ENCODE data around the gene ADGRL1.
"Not testable (repeated sequence)": the region's sequence is repeated elsewhere in the genome, so short reads cannot be mapped to it uniquely, and the experiment has no call there.

The ADGRL1 gene

GRCh38 chr19:14217886-14218285 is 11.9 kb upstream of the ADGRL1 start:
- not testable (repeated sequence) for DNase-seq

DNA sequence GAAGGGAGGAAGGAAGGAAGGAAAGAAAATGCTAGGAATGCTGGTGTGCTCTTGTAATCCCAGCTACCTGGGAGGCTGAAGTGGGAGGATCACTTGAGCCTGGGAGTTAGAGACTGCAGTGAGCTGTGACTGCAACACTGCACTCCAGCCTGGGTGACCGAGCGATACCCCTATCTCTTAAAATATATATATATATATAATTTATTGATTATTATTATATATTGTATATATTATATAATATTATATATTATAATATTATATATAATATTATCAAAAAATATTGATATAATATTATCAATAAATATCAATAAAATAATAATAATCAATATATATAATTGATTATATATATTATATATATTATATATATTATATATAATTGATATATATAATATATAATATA is 8.6 kb upstream of the ADGRL1 start:
- DNase-seq = peak in 1 of 3 experiments; percentile 11

DNA sequence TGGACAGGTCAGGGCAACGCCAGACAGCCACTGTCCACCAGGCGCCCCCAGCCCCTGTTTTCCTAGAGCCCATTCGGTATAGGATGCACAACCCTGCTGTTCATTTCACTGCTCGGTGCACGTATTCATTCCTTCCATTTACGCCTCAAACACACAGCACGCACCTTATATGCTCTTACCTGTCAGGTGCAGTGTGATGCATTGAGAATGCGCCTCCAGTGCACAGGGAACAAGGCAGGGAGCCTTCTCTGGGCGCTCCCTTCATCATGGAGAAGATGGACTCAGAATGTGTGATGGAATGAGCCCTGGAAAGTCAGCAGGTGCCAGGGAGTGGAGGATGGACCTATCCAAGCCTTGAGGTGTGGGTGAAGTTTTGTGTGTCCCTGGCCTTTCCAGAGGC is 4.2 kb upstream of the ADGRL1 start:
- DNase-seq = peak in 1 of 3 experiments; percentile 34

- DNase-seq = peak in 2 of 3 experiments; percentile 55 to 57
Observed at GRCh38 chr19:14209401-14209800, 3.4 kb upstream of the ADGRL1 start.

- DNase-seq = not testable (repeated sequence)
Observed at GRCh38 chr19:14208496-14208895, 2.5 kb upstream of the ADGRL1 start.

GRCh38 chr19:14207796-14208195 is 1.8 kb upstream of the ADGRL1 start:
- DNase-seq = not testable (repeated sequence)

DNA sequence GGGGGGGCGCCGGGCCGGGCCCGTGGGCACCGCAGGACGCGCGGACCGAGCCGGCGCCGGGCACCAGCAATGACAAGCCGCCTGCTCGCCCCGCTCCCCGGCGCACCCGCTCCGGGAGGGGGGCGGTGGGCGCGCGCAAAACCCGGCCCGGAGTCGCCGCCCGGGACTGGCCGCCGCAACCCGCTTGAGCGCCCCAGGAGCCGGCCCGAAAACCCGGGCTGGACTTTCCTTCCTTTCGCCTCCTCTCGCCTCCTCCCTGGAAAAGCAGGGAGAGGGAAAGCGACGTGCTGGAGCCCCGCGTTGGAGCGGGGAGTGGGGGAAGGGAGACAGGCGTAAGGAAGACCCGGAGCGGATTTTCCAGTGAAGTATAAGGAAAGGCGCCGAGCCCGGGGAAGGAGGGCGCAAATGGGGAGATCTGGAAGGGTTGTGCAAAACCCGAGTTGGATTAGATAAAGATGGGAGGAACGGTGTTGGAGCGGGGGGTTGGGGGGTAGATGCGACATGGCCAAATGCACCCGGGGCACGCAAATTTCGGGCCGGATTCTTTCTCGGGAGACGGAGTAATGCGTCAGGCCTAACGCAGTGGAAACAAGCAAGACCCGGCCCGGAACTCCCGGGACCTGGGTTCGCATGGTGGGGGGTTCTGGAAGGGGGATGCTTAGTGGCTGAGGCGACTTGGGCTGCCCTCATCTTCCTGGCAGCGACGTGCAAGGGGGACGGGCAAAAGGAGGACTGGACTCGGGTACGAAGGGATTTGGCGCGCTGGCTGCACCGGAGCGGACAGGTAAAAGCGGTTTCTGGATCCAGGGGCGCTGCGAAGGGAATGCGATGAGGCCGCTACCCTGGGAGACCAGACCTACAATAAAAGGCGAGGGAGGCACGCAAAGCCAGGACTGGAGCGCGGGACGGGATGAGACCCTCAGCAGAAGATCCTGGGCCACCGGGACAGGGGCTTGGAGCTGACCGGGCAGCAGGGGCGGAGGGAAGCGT is 1.1 kb upstream of the ADGRL1 start:
- DNase-seq = peak; percentile 79 to 99 (median 98)

DNA sequence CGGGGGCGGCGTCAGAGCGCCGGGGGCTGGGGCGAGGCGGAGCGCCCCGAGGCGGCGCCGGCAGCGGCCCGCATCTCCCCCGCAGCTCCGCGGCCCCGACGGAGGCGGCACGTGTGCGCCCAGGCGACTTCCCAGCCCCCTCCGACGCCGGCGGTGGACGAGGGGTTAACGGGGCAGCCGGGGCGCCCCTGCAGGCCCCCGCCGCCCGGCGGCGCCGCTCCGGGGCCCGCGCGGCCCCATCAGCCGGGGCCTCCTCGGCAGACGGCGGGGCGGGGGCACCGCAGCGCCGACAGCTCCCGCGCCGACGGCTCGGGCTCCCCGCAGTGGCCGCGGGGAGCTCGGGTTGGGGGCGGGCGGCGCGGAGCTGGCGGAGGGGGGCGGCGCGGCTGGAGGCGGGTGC is 339 bp upstream of the ADGRL1 start:
- peak in 2 of 3 experiments; percentile 42 to 47 for DNase-seq

DNA sequence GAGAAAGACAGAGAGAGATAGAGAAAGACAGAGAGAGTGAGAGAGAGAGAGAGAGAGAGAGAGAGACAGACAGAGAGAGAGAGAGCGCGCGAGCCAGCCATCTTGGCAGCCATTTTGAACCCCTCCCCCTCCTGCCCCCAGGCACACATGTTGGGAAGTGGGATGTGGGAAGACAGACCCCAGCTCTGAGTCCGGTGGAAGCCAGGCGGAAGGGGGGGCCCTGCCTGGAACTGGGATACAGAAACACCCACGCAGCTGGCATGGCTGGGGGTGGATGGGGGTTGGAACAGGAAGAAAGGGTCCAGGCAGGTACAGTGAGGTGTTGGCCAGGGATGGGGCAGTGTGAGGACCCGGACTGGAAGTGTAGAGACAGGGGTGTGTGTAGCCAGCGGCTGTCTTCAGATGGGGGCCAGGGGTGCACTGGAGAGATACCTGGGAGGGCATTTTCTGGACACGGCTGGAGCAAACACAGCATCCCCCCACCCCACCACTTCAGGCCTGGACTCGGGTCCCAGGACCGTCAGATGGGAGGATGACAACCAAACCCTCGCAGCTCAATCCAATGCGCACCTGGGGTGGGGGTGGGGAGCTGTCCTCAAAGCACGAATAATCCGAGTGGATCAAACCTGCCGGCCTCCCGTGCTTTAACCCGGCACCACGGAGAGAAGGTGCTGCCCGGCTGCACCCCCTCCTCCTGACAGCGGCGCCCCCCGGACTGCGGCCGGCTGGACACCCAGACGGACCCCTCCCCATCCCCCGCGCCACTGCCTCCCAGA is 1.1 kb downstream of the ADGRL1 start:
- DNase-seq = peak in 1 of 3 experiments; percentile 55

GRCh38 chr19:14204219-14204618 is 1.8 kb downstream of the ADGRL1 start:
- DNase-seq = not testable (repeated sequence)

DNA sequence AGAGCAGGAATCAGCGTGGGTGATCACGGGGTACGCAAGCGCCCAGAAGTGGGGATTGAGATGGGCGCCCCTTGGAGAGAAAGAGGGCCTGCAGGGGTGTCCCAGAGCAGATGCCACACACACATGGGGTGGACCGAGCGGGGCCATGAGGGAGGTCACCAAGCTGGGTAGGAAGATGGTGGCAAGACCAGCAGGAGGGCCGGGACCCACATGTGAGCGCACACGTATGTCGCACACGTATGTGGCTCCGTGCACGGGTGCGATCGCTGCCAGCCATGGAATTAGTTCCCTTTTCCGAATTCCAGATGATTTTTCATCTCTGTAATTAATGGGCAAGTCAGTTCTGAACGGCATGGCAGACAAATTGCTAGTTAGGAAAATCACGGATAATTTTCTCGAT is 2.2 kb downstream of the ADGRL1 start:
- not testable (repeated sequence) for DNase-seq

DNA sequence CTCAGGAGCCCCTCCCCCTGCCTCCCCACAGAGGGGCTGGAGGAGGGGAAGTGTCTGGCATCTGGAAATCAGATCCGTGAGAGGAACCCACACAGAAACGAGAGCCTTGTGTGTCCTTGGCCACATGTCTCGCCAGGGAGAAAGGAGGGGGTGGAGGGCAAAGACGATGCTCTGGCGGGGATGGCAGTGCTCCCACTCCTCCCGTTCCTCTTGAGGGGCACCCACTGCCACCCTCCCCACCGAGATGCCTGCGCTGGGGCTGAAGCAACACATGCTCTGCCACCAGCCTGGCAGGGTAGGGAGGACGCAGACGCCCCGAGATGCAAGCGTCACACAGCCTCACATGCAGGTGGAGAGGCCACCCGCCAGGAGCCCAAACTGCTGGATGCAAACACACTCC is 2.8 kb downstream of the ADGRL1 start:
- DNase-seq = no peak

GRCh38 chr19:14201481-14201880 is 4.5 kb downstream of the ADGRL1 start:
- DNase-seq = not testable (repeated sequence)

- not testable (repeated sequence) for DNase-seq
Observed at GRCh38 chr19:14200147-14200841, 5.7 kb downstream of the ADGRL1 start.

DNA sequence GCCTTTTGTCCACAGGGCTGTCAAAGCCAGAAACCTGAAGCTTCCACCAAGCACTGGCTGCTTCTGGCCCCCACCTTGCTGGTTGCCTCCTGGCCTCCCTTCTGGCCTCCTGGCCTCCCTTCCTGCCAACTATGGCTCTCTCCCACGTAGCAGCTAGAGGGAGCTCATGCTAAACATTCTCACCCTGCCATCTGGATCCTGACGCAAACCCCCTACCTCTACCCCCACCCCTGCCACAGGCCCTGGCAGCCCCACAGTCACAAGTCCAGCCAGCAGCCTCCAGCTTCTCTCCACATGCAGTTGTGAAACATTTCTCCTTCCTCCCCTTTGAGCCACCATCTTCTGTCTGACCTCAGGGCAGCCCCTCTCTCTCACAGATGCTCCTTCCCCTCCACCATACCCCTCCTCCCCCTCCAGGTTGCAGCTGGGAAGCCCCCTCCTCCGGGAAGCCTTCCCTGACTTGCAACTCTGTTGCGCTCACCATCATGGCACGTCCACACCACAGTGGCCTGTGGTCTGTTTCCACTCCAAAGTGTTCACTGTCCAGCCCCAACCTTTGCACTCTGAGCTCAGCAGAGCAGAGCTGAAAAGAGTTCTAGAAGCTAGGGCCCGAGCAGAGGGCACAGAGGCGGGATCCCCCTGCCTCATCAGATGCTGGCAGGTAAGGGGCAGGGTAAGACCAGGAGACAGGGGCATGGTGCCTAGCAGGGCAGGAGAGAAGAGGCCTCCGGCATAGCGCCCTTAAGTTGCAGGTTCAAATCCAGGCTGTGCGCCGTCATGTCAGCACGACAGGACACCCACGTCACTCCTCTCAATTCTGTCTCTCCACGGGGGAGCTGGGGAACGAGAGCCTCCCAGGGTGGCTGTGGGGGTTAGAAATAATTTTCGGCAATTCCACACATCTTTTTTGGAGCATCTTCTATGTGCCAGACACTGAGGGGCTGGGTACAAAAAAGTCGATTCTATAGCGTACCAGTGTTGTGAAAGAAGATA is 7.3 kb downstream of the ADGRL1 start:
- no peak for DNase-seq

DNA sequence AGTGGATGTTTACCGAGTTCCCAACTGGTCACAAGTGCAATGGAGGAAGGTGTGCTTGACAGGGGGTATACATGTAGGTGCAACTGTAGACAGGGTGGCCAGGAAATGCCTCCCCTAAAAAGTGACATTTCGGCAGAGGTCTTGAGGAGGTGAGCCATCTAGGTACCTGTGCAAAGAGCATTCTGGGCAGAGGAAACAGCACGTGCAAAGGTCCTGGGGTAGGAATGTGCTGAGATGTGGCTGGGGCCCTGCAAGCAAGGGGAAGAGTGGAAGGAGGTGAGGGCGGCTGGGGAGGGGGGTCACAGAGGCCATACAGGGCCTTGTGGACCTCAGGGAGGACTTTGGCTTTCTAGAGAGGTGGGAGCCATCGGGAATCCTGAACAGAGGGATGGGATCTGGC is 8.1 kb downstream of the ADGRL1 start:
- no peak for DNase-seq

- DNase-seq = not testable (repeated sequence)
Observed at GRCh38 chr19:14197288-14197687, 8.7 kb downstream of the ADGRL1 start.

DNA sequence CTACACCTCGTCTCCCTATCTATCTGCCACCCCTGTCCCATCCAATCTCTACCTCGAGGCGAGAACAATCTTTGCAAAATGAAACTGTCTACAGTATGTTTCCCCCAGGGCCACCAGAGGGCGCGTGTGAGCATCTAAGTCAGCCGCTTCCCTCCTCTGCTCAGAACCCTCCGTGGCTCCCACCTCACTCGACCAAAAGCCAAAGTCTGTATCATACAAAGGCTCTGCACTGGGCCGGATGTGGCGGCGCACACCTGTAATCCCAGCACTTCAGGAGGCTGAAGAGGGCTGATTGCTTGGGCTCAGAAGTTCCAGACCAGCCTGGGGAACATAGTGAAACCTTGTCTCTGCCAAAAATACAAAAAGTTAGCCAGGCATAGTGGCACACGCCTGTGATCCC is 9.9 kb downstream of the ADGRL1 start:
- DNase-seq = peak; percentile 7 to 57 (median 13)

- DNase-seq = not testable (repeated sequence)
Observed at GRCh38 chr19:14195216-14195615, 10.8 kb downstream of the ADGRL1 start.

- DNase-seq = no peak
Observed at GRCh38 chr19:14189415-14189814, 16.6 kb downstream of the ADGRL1 start.

- not testable (repeated sequence) for DNase-seq
Observed at GRCh38 chr19:14188086-14188485, 17.9 kb downstream of the ADGRL1 start.

GRCh38 chr19:14187561-14187960 is 18.4 kb downstream of the ADGRL1 start:
- DNase-seq = no peak

Measured in NCI-H1417 (cell line).